ENCODE data around the gene CELA2A.
"Not testable (repeated sequence)": the region's sequence is repeated elsewhere in the genome, so short reads cannot be mapped to it uniquely, and the experiment has no call there.

GRCh38 chr1:15482455-15482854 is 25.9 kb downstream of the CELA2A start:
- not testable (repeated sequence) for TF ChIP-seq PATZ1 (CRISPR knock-in tag; IDR thresholded peaks at IDR 0.05; ENCODE audit: borderline replicate concordance); RARB (CRISPR knock-in tag; IDR thresholded peaks at IDR 0.05); GLIS3 (CRISPR knock-in tag; IDR thresholded peaks at IDR 0.05); ARNTL (CRISPR knock-in tag; IDR thresholded peaks at IDR 0.05; ENCODE audit: borderline replicate concordance, low read depth); ISL1 (CRISPR knock-in tag; IDR thresholded peaks at IDR 0.05); ZFP3 (CRISPR knock-in tag; IDR thresholded peaks at IDR 0.05); CSRNP3 (CRISPR knock-in tag; IDR thresholded peaks at IDR 0.05)
